Testis (tissue), 2 donors: ENCODE measurements around the gene PAX3.

Experiments used
- CTCF ChIP-seq, 3 experiments: fragments of 450-650 bp in 2 of 3; fragments of 200-600 bp in 1 of 3; sonication (generic) in 1 of 3; IDR thresholded peaks; one replicate each; pipeline ENCODE4 v1.5.1; 2016 to 2019; ENCODE audit warnings: antibody characterized with exemption in 3 of 3, mild to moderate bottlenecking in 2 of 3, moderate library complexity in 1 of 3
- POLR2A ChIP-seq: fragments of 450-650 bp; IDR thresholded peaks from one replicate; pipeline ENCODE4 v1.6.1; 2017; ENCODE audit warnings: antibody characterized with exemption, mild to moderate bottlenecking, moderate library complexity

- TF ChIP-seq CTCF (IDR thresholded peaks at IDR 0.05), result no peak
- no peak for TF ChIP-seq POLR2A
Observed at GRCh38 chr2:222174450-222174849, 124.3 kb downstream of the PAX3 start.
